HEK293 (cell line): ENCODE data around the gene FAM83E.

Source experiments
- BCL11B ChIP-seq: fragments of 450-650 bp; formaldehyde crosslinking; IDR thresholded peaks from 2 replicates; pipeline ENCODE4 v1.5.1; 2016; ENCODE audit warnings: low read depth, missing biosample characterization, missing genetic modification characterization
- GLIS2 ChIP-seq: fragments of 450-650 bp; formaldehyde crosslinking; IDR thresholded peaks from 2 replicates; pipeline ENCODE4 v1.5.1; 2016; ENCODE audit warnings: missing biosample characterization, missing genetic modification characterization
- KLF8 ChIP-seq: fragments of 450-650 bp; formaldehyde crosslinking; IDR thresholded peaks from 2 replicates; pipeline ENCODE4 v1.5.1; 2016; ENCODE audit warnings: missing biosample characterization, missing genetic modification characterization
- MEIS1 ChIP-seq: sonication (generic); formaldehyde crosslinking; IDR thresholded peaks from 2 replicates; pipeline ENCODE4 v1.8.1; 2022; ENCODE audit warnings: missing genetic modification reagents, mild to moderate bottlenecking, borderline replicate concordance
- OVOL3 ChIP-seq: fragments of 450-650 bp; formaldehyde crosslinking; IDR thresholded peaks from 2 replicates; pipeline ENCODE4 v1.5.1; 2016; ENCODE audit warnings: missing biosample characterization, missing genetic modification characterization
- RBAK ChIP-seq: fragments of 450-650 bp; formaldehyde crosslinking; IDR thresholded peaks from 2 replicates; pipeline ENCODE4 v1.5.1; 2016; ENCODE audit warnings: missing biosample characterization, missing genetic modification characterization
- SCRT2 ChIP-seq: fragments of 450-650 bp; formaldehyde crosslinking; IDR thresholded peaks from 2 replicates; pipeline ENCODE4 v1.5.1; 2016; ENCODE audit warnings: missing biosample characterization, missing genetic modification characterization
- ZBTB44 ChIP-seq: fragments of 450-650 bp; IDR thresholded peaks from 2 replicates; pipeline ENCODE4 v1.5.1; 2018; ENCODE audit warnings: missing biosample characterization, mild to moderate bottlenecking, missing genetic modification characterization
- ZBTB48 ChIP-seq: fragments of 450-650 bp; formaldehyde crosslinking; IDR thresholded peaks from 2 replicates; pipeline ENCODE4 v1.5.1; 2016; ENCODE audit warnings: missing biosample characterization, missing genetic modification characterization
- ZBTB6 ChIP-seq: fragments of 450-650 bp; formaldehyde crosslinking; IDR thresholded peaks from 2 replicates; pipeline ENCODE4 v1.5.1; 2017; ENCODE audit warnings: missing biosample characterization, missing genetic modification characterization
- ZBTB8A ChIP-seq: fragments of 450-650 bp; formaldehyde crosslinking; IDR thresholded peaks from 2 replicates; pipeline ENCODE4 v1.5.1; 2016; ENCODE audit warnings: missing biosample characterization, missing genetic modification characterization
- ZNF19 ChIP-seq: fragments of 450-650 bp; formaldehyde crosslinking; IDR thresholded peaks from 2 replicates; pipeline ENCODE4; 2016; ENCODE audit warnings: missing biosample characterization, missing genetic modification characterization, low read depth
- ZNF221 ChIP-seq: fragments of 450-650 bp; formaldehyde crosslinking; IDR thresholded peaks from 2 replicates; pipeline ENCODE4 v1.5.1; 2017; ENCODE audit warnings: missing biosample characterization, missing genetic modification characterization, borderline replicate concordance
- ZNF23 ChIP-seq: fragments of 450-650 bp; formaldehyde crosslinking; IDR thresholded peaks from 2 replicates; pipeline ENCODE4 v1.5.1; 2016; ENCODE audit warnings: missing biosample characterization, missing genetic modification characterization, borderline replicate concordance
- ZNF266 ChIP-seq: fragments of 450-650 bp; formaldehyde crosslinking; IDR thresholded peaks from 2 replicates; pipeline ENCODE4 v1.5.1; 2016; ENCODE audit warnings: missing biosample characterization, missing genetic modification characterization, low read depth
- ZNF311 ChIP-seq: fragments of 450-650 bp; formaldehyde crosslinking; IDR thresholded peaks from 2 replicates; pipeline ENCODE4 v1.5.1; 2017; ENCODE audit warnings: missing biosample characterization, missing genetic modification characterization, borderline replicate concordance
- ZNF391 ChIP-seq: fragments of 450-650 bp; formaldehyde crosslinking; IDR thresholded peaks from 2 replicates; pipeline ENCODE4 v1.5.1; 2016; ENCODE audit warnings: low read depth, missing biosample characterization, missing genetic modification characterization, borderline replicate concordance
- ZNF426 ChIP-seq: fragments of 450-650 bp; formaldehyde crosslinking; IDR thresholded peaks from 2 replicates; pipeline ENCODE4 v1.5.1; 2017; ENCODE audit warnings: missing biosample characterization, missing genetic modification characterization, mild to moderate bottlenecking, inconsistent platforms, moderate library complexity
- ZNF510 ChIP-seq: fragments of 450-650 bp; formaldehyde crosslinking; IDR thresholded peaks from 2 replicates; pipeline ENCODE4 v1.5.1; 2018; ENCODE audit warnings: mild to moderate bottlenecking, missing genetic modification characterization, missing biosample characterization; ENCODE audit not compliant: insufficient replicate concordance
- ZNF518A ChIP-seq: fragments of 450-650 bp; formaldehyde crosslinking; conservative IDR thresholded peaks from 2 replicates; pipeline ENCODE4 v1.5.1; 2016; ENCODE audit warnings: low read depth, missing biosample characterization, missing genetic modification characterization
- ZNF548 ChIP-seq: fragments of 450-650 bp; formaldehyde crosslinking; IDR thresholded peaks from 2 replicates; pipeline ENCODE4 v1.5.1; 2016; ENCODE audit warnings: missing biosample characterization, missing genetic modification characterization
- ZNF624 ChIP-seq: fragments of 450-650 bp; formaldehyde crosslinking; IDR thresholded peaks from 2 replicates; pipeline ENCODE4 v1.5.1; 2017; ENCODE audit warnings: missing biosample characterization, missing genetic modification characterization
- ZNF645 ChIP-seq: fragments of 450-650 bp; formaldehyde crosslinking; IDR thresholded peaks from 2 replicates; pipeline ENCODE4; 2016; ENCODE audit warnings: missing biosample characterization, missing genetic modification characterization
- ZNF670 ChIP-seq: fragments of 450-650 bp; formaldehyde crosslinking; IDR thresholded peaks from 2 replicates; pipeline ENCODE4 v1.5.1; 2016; ENCODE audit warnings: missing biosample characterization, missing genetic modification characterization, low read depth
- ZNF707 ChIP-seq: fragments of 450-650 bp; formaldehyde crosslinking; IDR thresholded peaks from 2 replicates; pipeline ENCODE4 v1.5.1; 2016; ENCODE audit warnings: missing biosample characterization, missing genetic modification characterization
- ZNF747 ChIP-seq: fragments of 450-650 bp; formaldehyde crosslinking; IDR thresholded peaks from 2 replicates; pipeline ENCODE4 v1.5.1; 2016; ENCODE audit warnings: missing biosample characterization, missing genetic modification characterization
- ZNF768 ChIP-seq: fragments of 450-650 bp; formaldehyde crosslinking; IDR thresholded peaks from 2 replicates; pipeline ENCODE4 v1.5.1; 2018; ENCODE audit warnings: missing biosample characterization, mild to moderate bottlenecking, missing genetic modification characterization
- ZNF791 ChIP-seq: fragments of 450-650 bp; formaldehyde crosslinking; IDR thresholded peaks from 2 replicates; pipeline ENCODE4 v1.5.1; 2016; ENCODE audit warnings: missing biosample characterization, missing genetic modification characterization
- ZNF843 ChIP-seq: fragments of 450-650 bp; formaldehyde crosslinking; IDR thresholded peaks from 2 replicates; pipeline ENCODE4 v1.5.1; 2016; ENCODE audit warnings: missing biosample characterization, missing genetic modification characterization
- ZSCAN5A ChIP-seq: fragments of 450-650 bp; formaldehyde crosslinking; IDR thresholded peaks from 2 replicates; pipeline ENCODE4 v1.5.1; 2016; ENCODE audit warnings: missing biosample characterization, missing genetic modification characterization

Gene FAM83E

GRCh38 chr19:48644839-48645619 lies 30.2 kb upstream of the FAM83E start (continued):
- no peak for TF ChIP-seq ZNF19
- no peak for TF ChIP-seq ZNF23 (tag by site-specific recombination)
- TF ChIP-seq ZNF311 (tag by site-specific recombination) = no peak
- TF ChIP-seq ZNF266 (tag by site-specific recombination) = no peak
- no peak for TF ChIP-seq ZNF548
- no peak for TF ChIP-seq SCRT2 (tag by site-specific recombination)
- TF ChIP-seq GLIS2 (tag by site-specific recombination) = 0 out of 2 replicates have a peak, but pooled peaks have one; percentile 1
- TF ChIP-seq ZBTB44 (tag by site-specific recombination) = 0 out of 2 replicates have a peak, but pooled peaks have one; percentile 50
- TF ChIP-seq ZNF518A (tag by site-specific recombination) = no peak
- no peak for TF ChIP-seq ZBTB48 (tag by site-specific recombination)
- TF ChIP-seq ZSCAN5A (tag by site-specific recombination) = no peak
- no peak for TF ChIP-seq MEIS1 (CRISPR knock-in tag)
- TF ChIP-seq ZBTB8A = no peak
- no peak for TF ChIP-seq ZNF645 (tag by site-specific recombination)
- no peak for TF ChIP-seq ZBTB6 (tag by site-specific recombination)
- TF ChIP-seq ZNF426 (tag by site-specific recombination) = no peak
- TF ChIP-seq ZNF843 = 0 out of 2 replicates have a peak, but pooled peaks have one; percentile 9
- no peak for TF ChIP-seq ZNF670
- no peak for TF ChIP-seq ZNF221 (tag by site-specific recombination)
- no peak for TF ChIP-seq ZNF624
- TF ChIP-seq RBAK (tag by site-specific recombination) = no peak
- no peak for TF ChIP-seq ZNF391
- TF ChIP-seq KLF8 (tag by site-specific recombination) = no peak
- no peak for TF ChIP-seq OVOL3 (tag by site-specific recombination)
- no peak for TF ChIP-seq ZNF791 (tag by site-specific recombination)
- TF ChIP-seq ZNF747 (tag by site-specific recombination) = no peak
- TF ChIP-seq ZNF510 (tag by site-specific recombination) = no peak
- TF ChIP-seq ZNF768 (tag by site-specific recombination) = no peak
- TF ChIP-seq BCL11B (tag by site-specific recombination) = no peak
- TF ChIP-seq ZNF707 (tag by site-specific recombination) = no peak
